Measurements from ENCODE around the gene FTO. TPM values are rescaled to one million over a fixed set of nuclear protein-coding genes. Genes with fewer than 3 reads are reported as not detected.
A peak's percentile ranks its signal among the peaks of the same experiment; 100 is the strongest.

FTO gene
- total RNA-seq, 1 donor from 2014 or later: 110 TPM

DNA sequence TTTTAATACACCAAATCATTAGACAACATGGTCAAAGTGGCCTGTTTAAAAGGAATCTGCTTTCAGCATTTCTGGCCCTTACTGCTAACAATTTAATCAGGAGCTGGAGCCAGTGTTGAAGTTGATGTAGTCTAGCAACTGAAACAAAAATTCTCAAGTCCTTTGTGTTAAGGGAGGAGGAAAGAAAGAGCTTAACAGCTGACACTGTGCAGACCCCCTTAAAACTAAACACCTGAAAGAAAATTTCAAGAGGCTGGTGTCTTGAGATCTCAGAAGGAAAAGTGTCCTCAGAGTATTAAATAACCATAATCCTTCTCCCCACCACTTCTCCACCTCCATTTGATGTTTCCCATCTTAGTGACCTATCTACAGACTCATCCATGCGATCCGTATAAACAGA, 232.1 kb downstream of the FTO start:
- H3K4me3 Mint-ChIP-seq: no peak overlapping the region
- Histone ChIP-seq H3K9ac (no peak overlapping the region), H3K4me3 (no peak overlapping the region), H3F3A (ENCODE audit: low read depth) (peaks cover 8% of the 10 kb centered on the region), H2AFZ (replicated peaks) (no peak overlapping the region), H3K27me3 (no peaks in the 10 kb centered on the region), H3K36me3 (no peaks in the 10 kb centered on the region), H3K4me2 (peak overlapping the region; percentile 33), H4K20me1 (ENCODE audit: low read depth) (peaks cover 21% of the 10 kb centered on the region), H3K4me1 (peaks cover 28% of the 10 kb centered on the region), H3K79me2 (ENCODE audit: low read depth) (no peaks in the 10 kb centered on the region), H3K27ac (no peak overlapping the region), H3K9me3 (ENCODE audit: low read depth) (no peaks in the 10 kb centered on the region)
- H3K36me3 Mint-ChIP-seq: peaks cover 9% of the 10 kb centered on the region
- H3K9me3 Mint-ChIP-seq: peaks cover 4% of the 10 kb centered on the region
- DNase-seq (ENCODE audit: low spot score): no peak
- H3K27ac Mint-ChIP-seq: no peak overlapping the region
- TF ChIP-seq, protein P1, sequence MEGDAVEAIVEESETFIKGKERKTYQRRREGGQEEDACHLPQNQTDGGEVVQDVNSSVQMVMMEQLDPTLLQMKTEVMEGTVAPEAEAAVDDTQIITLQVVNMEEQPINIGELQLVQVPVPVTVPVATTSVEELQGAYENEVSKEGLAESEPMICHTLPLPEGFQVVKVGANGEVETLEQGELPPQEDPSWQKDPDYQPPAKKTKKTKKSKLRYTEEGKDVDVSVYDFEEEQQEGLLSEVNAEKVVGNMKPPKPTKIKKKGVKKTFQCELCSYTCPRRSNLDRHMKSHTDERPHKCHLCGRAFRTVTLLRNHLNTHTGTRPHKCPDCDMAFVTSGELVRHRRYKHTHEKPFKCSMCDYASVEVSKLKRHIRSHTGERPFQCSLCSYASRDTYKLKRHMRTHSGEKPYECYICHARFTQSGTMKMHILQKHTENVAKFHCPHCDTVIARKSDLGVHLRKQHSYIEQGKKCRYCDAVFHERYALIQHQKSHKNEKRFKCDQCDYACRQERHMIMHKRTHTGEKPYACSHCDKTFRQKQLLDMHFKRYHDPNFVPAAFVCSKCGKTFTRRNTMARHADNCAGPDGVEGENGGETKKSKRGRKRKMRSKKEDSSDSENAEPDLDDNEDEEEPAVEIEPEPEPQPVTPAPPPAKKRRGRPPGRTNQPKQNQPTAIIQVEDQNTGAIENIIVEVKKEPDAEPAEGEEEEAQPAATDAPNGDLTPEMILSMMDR (IDR thresholded peaks at IDR 0.05): no peak
- TF ChIP-seq EZH2phosphoT487 (IDR thresholded peaks at IDR 0.05): no peak
- TF ChIP-seq EZH2 (IDR thresholded peaks at IDR 0.05): no peak
- H3K27me3 Mint-ChIP-seq (ENCODE audit: insufficient read depth, low read depth): peaks cover 3% of the 10 kb centered on the region
- H3K4me1 Mint-ChIP-seq: peaks cover 51% of the 10 kb centered on the region

DNA sequence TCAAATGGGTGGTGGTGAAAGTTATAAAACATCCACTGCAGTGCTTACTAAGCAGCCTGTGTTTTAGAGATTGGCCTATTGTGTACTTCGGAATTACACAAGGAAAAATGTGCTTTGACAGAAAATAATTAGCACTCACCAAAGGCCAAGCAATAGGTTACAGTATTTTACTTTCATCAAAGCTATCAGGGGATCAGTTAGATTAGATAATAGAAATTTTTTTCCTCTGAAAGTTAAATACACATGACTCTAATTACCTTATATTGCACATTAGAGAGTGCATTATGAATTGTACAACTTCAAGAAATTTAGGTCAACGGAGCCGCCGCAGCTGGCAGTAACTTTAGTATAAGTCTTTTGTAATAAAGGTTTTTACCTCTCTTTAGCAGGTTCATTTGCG, 232.6 kb downstream of the FTO start:
- Histone ChIP-seq H3K27ac (no peak overlapping the region), H3F3A (ENCODE audit: low read depth) (peaks cover 8% of the 10 kb centered on the region), H3K4me2 (peak overlapping the region; percentile 33), H3K36me3 (no peaks in the 10 kb centered on the region), H3K27me3 (no peaks in the 10 kb centered on the region), H3K9me3 (ENCODE audit: low read depth) (no peaks in the 10 kb centered on the region), H3K9ac (no peak overlapping the region), H2AFZ (replicated peaks) (no peak overlapping the region), H3K4me3 (no peak overlapping the region), H3K79me2 (ENCODE audit: low read depth) (no peaks in the 10 kb centered on the region), H4K20me1 (ENCODE audit: low read depth) (peaks cover 21% of the 10 kb centered on the region), H3K4me1 (peaks cover 28% of the 10 kb centered on the region)
- peaks cover 4% of the 10 kb centered on the region for H3K9me3 Mint-ChIP-seq
- peaks cover 51% of the 10 kb centered on the region for H3K4me1 Mint-ChIP-seq
- DNase-seq (ENCODE audit: low spot score): no peak
- TF ChIP-seq EZH2 (IDR thresholded peaks at IDR 0.05): no peak
- TF ChIP-seq EZH2phosphoT487 (IDR thresholded peaks at IDR 0.05): no peak
- TF ChIP-seq, protein P1 (IDR thresholded peaks at IDR 0.05): no peak
- H3K36me3 Mint-ChIP-seq: peaks cover 9% of the 10 kb centered on the region
- no peak overlapping the region for H3K27ac Mint-ChIP-seq
- peaks cover 3% of the 10 kb centered on the region for H3K27me3 Mint-ChIP-seq (ENCODE audit: insufficient read depth, low read depth)
- H3K4me3 Mint-ChIP-seq: no peak overlapping the region

DNA sequence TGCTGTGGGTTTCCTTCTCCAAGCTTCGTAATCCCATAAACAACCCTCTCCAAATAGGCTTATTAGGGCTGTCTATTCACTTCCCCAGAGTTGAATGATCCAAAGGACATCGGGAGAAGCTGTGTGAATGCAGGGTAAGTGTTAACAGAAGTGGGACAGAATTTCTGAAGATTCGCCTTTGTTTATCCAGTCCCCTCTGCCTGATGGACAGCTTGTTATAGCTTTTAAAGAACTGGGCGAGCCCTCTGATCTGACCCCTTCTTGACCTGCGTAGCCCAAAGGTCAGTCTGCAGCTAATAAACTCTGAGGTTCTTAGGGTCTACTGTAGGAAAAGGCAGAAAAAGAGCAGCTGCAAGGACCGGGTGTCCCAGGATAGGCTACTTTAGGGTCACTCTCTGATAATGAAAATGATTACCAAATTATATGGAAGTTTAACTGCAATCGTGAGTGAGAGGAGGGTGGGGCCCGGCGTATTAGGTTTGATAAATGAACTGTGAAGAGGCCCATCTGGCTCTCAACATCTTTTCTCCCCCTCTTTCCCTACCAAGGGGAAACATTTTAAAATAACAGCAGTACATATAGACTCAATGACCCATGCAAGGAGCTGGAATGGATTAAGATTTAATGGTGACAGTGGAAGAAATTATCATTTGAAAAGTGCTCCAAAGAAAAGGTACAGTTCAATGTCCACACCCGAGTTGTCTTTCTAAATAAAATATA, 233.4 kb downstream of the FTO start:
- Histone ChIP-seq H3K4me3 (no peak overlapping the region), H4K20me1 (ENCODE audit: low read depth) (peaks cover 21% of the 10 kb centered on the region), H3K27me3 (no peaks in the 10 kb centered on the region), H2AFZ (replicated peaks) (no peak overlapping the region), H3F3A (ENCODE audit: low read depth) (peaks cover 8% of the 10 kb centered on the region), H3K9me3 (ENCODE audit: low read depth) (no peaks in the 10 kb centered on the region), H3K4me2 (peak overlapping the region; percentile 33), H3K4me1 (peaks cover 28% of the 10 kb centered on the region), H3K9ac (no peak overlapping the region), H3K79me2 (ENCODE audit: low read depth) (no peaks in the 10 kb centered on the region), H3K27ac (no peak overlapping the region), H3K36me3 (no peaks in the 10 kb centered on the region)
- Mint-ChIP-seq H3K27ac (peak overlapping the region; percentile 69), H3K36me3 (peaks cover 13% of the 10 kb centered on the region), H3K9me3 (peaks cover 4% of the 10 kb centered on the region), H3K4me1 (peaks cover 46% of the 10 kb centered on the region), H3K4me3 (peak overlapping the region; percentile 30), H3K27me3 (ENCODE audit: insufficient read depth, low read depth) (peaks cover 3% of the 10 kb centered on the region)
- TF ChIP-seq, protein P1 (IDR thresholded peaks at IDR 0.05): no peak
- TF ChIP-seq EZH2phosphoT487 (IDR thresholded peaks at IDR 0.05) (no peak), EZH2 (IDR thresholded peaks at IDR 0.05) (no peak)
- DNase-seq (ENCODE audit: low spot score): peak; percentile 45
